DMS79 (cell line): ENCODE data around the gene LAX1.

Experiments used
- DNase-seq: peaks from one replicate; lab custom pipeline; 2025; lab: John Stamatoyannopoulos, UW

Gene LAX1

GRCh38 chr1:203813581-203814341 is 48.8 kb downstream of the LAX1 start:
- DNase-seq = no peak

- no peak for DNase-seq
These were observed 53.4 kb downstream of the LAX1 start for GRCh38 chr1:203818399-203818798.

- no peak for DNase-seq
These were observed 58.3 kb downstream of the LAX1 start for GRCh38 chr1:203823306-203823705.
